GM15510 (cell line): ENCODE results near the gene SLC18A3.

ENCODE experiments used
- POLR2A ChIP-seq: IDR thresholded peaks from 3 replicates; pipeline ENCODE4 v1.6.1; 2011; ENCODE audit warnings: borderline replicate concordance; ENCODE audit not compliant: insufficient read length; ENCODE audit errors: extremely low read depth

SLC18A3 gene

GRCh38 chr10:49593998-49594397 lies 16.1 kb upstream of the SLC18A3 start:
- no peak for TF ChIP-seq POLR2A

- no peak for TF ChIP-seq POLR2A
These were observed 15.5 kb upstream of the SLC18A3 start for GRCh38 chr10:49594594-49594993.

GRCh38 chr10:49595003-49595712 lies 15.0 kb upstream of the SLC18A3 start:
- no peak for TF ChIP-seq POLR2A

GRCh38 chr10:49595713-49596492 lies 14.2 kb upstream of the SLC18A3 start:
- no peak for TF ChIP-seq POLR2A

- no peak for TF ChIP-seq POLR2A
These were observed 13.7 kb upstream of the SLC18A3 start for GRCh38 chr10:49596493-49596809.

- no peak for TF ChIP-seq POLR2A
These were observed 13.3 kb upstream of the SLC18A3 start for GRCh38 chr10:49596836-49597235.

GRCh38 chr10:49597426-49598163 lies 12.5 kb upstream of the SLC18A3 start:
- TF ChIP-seq POLR2A: no peak

- TF ChIP-seq POLR2A: no peak
These were observed 11.8 kb upstream of the SLC18A3 start for GRCh38 chr10:49598164-49598856.

- no peak for TF ChIP-seq POLR2A
These were observed 11.1 kb upstream of the SLC18A3 start for GRCh38 chr10:49598986-49599385.

- no peak for TF ChIP-seq POLR2A
These were observed 10.6 kb upstream of the SLC18A3 start for GRCh38 chr10:49599546-49599945.

- no peak for TF ChIP-seq POLR2A
These were observed 10.1 kb upstream of the SLC18A3 start for GRCh38 chr10:49600046-49600445.

GRCh38 chr10:49600781-49601400 lies 9.2 kb upstream of the SLC18A3 start:
- TF ChIP-seq POLR2A: no peak

- no peak for TF ChIP-seq POLR2A
These were observed 8.3 kb upstream of the SLC18A3 start for GRCh38 chr10:49601857-49602256.

GRCh38 chr10:49602380-49603023 lies 7.6 kb upstream of the SLC18A3 start:
- no peak for TF ChIP-seq POLR2A
